ENCODE data around the gene FBL. TPM values are rescaled to one million over a fixed set of nuclear protein-coding genes. Genes with fewer than 3 reads are reported as not detected.
"Not testable (repeated sequence)": the region's sequence is repeated elsewhere in the genome, so short reads cannot be mapped to it uniquely, and the experiment has no call there.

The FBL gene
- total RNA-seq, 1 donor from 2014 or later, result 194 TPM

DNA sequence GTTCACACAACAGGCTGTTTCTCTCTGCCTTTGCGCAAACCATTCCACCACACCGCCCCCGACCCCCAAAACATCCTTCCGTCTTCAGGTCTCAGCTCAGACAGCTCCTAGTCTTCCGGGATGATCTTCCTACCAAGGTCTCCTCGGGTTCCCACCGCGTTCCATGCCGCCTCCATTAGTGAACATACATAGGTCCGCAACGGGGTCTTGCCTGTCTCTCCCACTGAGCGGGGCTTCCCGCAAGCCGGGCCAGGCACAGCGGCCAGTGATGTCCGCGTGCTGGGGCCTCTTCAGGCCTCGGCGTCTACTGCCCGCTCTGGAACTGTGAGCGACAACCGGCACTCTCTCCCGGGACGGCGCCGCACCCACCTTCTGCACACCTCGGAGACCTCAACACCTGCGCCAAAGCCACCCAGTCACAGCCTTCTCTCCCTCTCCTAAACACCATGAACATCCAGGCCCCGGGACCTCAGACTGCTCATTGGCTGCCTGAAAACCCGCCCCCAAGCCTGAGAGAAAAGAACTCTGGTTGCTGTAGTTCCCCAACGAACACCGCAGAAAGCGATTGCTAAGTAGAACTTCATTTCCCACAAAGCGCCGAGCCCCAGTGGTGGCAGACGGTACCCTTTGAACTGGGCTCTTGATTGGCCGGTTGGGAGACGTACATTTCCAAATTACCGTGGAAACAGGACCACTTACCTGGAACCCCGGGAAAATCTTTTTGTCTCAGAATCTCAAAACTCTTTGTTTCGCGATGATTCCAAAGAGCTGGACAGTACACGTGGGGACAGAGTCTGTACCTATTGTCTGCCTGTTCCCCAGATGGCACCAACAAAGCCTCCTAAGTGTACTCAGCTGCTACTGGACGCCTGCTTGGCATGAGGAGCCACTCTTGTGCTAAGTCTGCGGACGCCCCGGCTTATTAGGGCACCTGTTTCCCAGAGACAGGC, 21.8 kb downstream of the FBL start:
- peak; percentile 97 for DNase-seq

DNA sequence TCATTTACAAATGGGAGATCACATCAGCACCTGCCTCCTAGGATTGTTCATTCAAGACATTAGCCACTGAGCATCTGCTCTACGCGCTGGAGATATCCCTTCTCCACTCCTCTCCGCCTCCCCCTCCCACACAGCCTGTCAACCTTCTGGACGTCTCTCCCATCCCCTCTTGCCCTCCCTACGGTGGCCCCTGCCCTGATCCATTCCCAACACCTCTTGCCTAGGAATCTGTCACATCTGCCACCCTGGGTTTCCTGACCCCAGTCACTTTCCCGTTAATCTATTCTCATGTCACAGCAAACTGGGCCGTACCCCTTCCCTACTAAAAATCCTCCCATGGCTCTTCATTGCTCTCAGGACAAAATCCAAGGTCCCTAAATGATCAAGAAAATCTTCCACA, 22.5 kb downstream of the FBL start:
- DNase-seq, result peak; percentile 41

DNA sequence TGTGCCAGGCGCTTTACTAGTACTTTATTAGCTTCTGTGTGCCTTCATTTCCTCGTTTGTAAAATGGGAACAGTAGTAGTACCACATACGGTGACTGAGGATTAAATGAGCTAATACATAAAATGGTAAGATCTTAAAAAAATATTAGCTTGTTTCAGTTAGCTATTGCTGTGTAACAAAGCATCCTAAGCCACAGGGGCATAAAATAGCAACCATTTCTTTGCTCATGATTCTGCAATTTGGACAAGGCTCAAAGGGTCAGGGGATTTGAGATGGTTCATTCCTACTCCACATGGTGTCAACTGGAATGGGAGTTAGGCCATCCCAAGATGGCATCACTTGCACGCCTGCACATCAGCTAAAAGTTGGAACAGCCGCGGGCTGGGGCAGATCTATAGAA, 25.5 kb downstream of the FBL start:
- no peak for DNase-seq

DNA sequence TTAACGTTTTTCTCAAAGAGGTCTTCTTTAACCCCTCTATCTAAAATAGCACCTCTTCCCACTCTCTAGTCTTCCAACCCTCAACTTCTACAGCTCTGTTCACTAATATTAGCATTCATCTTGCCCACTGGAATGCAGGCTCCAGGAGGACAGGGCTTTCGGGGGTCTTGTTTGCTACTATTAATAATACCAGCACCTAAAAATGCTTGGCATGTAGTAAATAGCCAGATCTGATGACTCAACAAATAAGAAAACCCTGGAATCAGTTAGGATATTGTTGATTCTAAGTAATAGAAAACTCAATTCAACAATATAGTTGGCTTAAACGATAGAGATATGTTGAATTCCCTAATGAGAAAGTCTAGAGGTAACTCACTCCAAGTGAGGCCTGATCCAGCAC, 26.4 kb downstream of the FBL start:
- DNase-seq, result no peak

DNA sequence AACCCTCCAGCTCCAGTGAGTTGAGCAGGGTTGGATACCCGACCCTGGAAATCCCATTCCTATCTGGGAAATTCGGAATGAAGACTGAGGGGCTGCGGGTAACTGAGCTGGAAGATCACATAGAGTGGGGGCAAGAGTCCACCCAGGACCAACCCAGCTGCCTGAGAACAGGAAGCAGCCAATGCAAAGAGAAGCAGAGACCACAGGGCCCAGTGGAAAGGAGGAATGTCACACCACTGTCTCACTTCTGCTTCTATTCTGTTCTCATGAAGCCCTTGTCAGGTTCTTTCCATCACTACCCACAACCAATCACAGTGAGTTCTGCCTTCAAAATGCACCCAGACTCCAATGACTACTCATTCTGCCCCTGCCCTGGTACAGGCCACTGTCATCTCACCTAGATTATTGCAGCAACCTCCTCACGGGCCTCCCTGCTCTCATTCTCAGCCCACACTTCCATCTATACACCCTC, 27.5 kb downstream of the FBL start:
- no peak for DNase-seq

DNA sequence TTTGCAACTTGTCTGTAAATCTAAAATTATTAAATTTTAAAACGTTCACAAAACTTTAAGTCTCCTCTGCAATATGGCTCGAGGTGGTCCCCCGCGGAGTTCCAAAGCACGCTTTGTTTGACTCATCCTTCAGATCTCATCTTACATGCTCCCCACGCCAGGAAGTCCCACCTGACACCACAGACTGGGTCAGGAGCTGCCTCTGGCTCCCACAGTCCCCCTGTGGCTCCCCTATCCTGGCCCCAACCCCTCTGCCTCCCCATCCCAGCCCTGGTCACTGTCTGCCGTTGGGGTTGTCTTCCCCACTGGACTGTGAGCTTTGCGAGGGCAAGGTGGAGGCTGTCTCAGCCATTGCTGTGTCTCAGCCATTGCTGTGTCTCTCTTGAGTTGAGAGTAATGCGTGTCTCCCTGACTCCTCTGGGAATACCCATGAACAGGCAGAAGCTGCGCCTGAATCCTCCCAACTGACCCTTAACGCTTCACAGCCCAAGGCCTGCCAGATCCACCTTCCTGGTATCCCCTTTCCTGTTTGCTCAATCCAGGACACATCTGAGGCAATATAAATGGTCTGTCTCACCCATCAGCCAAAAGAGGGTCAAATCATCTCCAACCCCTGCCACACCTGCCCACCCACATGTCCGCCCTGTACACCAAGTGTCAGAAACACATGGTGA, 28.2 kb downstream of the FBL start:
- no peak for DNase-seq

DNA sequence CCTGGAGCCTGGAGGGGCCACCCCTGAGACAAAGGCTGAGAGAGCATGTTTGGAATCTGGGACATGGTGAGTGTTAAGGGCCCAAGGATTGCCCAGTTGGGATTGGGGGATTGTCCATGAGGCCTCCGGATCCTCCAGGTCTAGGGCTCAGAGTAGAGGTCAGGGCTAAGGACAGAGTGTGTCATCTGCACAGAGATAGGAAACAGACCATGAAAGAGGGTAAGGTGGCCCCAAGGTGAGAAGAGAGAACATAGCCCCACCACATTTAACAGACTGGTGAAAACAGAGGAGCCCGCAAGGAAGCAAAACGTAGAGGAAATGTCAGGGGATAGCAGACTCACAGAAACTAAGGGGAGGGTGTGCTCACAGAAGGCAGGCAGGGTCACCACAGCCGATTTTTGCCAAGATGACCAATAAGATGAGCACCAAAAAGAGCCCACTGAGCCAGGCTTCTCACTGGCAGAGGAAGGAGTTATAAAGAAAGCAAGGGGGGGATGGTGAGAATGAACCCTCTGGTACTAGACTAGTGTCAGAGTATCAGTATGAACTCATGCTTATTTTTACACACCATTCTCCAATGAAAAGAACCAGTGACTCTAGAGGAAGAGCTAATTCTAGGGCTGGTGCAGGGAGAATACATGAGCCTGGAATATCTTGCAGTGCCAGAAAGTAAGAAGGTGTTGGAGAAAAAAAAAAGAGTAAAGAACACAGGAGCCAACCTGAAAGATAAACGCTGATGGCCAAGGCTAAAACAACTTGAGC, 29.7 kb downstream of the FBL start:
- DNase-seq, result no peak

DNA sequence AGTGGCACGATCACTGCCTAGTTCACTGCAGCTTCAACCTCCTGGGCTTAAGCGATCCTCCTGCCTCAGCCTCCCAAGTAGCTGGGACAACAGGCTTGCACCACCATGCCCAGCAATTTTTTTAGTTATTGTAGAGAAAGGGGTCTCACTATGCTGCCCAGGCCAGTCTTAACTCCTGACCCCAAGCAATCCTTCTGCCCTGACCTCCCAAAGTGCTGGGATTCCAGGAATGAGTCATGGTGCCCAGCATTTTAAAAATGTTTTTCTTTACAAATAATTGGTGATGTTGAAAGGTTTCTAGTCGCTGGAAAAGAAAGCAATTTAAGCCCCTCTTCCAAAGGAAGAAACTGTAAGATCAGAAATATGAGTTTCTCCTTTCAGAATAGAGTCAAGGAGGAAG, 31.6 kb downstream of the FBL start:
- no peak for DNase-seq

DNA sequence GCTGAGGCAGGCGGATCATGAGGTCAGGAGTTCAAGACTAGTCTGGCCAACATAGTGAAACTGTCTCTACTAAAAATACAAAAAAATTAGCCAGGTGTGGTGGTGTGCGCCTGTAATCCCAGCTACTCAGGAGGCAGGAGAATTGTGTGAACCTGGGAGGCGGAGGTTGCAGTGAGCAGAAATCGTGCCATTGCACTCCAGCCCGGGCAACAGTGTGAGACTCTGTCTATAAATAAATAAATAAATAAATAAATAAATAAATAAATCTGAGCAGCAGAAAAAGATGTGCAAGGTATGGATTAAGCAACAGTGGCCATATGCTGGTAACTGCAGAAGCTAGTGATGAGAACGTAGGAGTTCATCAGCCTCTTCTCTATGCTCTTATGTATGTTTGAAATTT, 32.1 kb downstream of the FBL start:
- not testable (repeated sequence) for DNase-seq

DNA sequence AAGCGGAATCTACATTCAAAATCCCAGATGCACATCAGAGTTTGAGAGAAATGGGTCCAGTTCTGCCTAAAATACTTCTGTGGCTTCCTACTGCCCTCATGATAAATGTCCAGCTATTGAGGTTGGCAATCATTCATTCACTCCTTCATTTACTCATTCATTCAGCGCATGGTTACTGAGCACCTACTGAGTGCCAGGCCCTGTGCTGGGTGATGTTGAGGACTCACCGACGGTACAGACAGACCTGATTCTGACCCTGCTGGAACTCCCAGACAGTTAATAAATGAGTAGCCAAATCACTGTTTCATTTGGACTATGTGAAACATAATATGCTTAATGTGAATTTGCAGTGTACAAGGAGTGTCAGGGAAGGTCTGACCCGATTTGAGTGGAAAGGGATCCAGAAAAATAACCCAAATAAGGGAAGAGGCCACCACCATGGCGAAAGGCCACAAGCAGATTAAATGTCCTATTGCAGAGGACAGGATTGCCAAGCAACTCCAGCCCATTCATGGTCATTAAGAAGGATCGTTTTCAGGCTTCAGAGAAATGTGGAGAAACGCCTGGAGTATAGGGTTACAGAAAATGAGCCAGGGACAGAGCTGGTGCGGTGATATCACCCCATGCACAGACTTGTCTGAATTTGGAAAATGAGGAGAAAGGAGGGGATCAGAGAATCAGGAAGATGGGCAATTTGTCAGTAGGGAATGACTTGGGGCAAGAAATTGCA, 32.8 kb downstream of the FBL start:
- peak; percentile 74 for DNase-seq

DNA sequence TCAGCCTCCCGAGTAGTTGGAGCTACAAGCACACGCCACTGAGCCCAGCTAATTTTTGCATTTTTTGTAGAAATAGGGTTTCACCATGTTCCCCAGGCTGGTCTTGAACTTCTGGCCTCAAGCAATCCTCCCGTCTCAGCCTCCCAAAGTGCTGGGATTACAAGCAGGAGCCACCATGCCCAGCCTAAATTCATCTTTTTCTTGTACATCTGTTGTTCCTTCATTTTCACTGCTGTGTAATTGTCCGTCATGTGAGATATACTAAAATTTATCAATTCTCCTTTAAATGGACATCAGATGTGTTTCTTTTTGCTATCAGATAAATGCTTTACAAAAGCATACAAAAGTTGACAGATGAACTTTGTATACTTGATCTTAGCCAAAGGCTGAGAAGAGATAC, 35.1 kb downstream of the FBL start:
- no peak for DNase-seq

DNA sequence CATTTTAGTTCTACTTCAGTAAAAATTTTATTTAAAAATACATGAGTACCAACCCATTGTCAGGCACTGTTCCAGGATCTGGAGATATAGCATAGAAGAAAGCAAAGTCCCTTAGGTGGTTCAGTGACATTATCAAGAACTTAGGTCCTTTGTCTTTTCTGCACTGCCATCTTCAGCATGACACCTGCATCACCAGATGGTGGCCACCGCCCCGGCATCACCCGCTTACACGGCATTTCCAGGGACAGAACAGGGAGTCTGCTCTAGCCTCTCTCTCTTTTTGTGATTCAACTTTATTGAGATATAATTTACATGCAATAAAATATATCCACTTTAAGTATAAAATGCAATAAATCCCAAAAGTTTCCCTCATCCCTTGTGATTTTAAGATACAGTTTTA, 35.8 kb downstream of the FBL start:
- DNase-seq, result no peak

DNA sequence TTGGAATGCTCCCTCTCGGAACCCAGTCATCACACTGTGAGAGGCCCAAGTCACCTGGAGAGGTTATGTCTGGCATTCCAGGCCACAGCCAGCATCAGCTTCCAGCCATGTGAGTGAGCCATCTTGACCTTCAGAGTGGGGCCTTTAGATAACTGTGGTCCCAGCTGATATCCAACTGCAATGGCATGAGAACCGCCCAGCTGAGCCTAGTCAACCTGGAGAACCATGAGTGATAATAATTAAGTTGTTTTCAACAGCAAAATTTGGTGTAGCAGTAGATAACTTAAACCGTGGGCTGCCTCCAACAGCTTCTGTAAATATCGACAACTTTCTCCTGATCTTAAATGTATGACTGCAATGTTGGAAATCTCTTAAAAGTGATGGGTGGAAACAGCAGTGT, 36.8 kb downstream of the FBL start:
- no peak for DNase-seq

DNA sequence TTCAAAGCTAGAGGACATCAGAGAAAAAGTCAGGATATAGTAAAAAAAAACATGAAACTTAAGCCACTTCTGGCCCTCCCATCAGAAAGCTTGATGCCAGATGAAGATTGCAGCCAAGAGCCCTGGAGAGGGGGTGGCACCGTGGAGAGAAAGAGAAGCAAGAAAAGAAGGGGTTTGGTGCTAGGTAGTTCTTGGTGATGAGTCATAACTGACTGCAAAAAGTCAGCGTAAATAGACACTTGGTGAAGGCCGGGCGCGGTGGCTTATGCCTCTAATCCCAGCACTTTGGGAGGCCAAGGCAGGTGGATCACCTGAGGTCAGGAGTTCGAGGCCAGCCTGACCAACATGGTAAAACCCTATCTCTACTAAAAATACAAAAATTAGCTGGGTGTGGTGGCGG, 37.5 kb downstream of the FBL start:
- not testable (repeated sequence) for DNase-seq

DNA sequence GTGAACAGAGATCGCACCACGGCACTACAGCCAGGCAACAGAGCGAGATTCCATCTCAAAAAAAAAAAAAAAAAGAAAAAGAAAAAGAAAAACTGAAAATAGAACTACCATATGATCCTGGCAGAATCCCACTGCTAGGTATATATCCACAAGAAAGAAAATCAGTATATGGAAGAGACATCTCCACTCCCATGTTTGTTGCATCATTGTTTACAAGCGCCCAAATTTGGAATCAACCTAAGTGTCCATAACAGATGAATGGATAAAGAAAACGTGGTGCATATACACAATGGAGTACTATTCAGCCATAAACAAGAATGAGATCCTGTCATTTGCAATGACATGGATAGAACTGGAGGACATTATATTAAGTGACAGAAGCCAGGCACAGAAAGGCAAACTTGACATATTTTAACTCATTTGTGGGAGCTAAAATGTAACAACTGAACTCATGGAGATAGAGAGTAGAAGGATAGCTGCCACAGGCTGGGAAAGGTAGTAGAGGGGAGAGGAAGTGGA, 38.3 kb downstream of the FBL start:
- no peak for DNase-seq

DNA sequence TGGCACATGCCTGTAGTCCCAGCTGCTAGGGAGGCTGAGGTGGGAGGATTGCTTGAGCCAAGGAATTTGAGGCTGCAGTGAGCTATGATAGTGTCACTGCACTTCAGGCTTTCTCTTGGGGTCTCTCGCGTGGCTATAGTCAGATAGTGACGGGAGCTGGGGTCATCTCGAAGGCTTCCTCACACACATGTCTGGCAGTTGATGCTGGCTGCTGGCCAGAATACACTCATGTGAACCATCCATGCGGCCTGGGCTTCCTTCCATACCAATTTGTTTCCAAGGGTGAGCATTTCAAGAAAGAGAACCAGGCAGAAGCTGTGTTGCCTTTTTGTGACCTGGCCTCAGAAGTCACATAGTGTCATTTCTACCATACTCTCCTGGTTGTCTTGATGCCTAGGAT, 41.1 kb downstream of the FBL start:
- peak; percentile 57 for DNase-seq

DNA sequence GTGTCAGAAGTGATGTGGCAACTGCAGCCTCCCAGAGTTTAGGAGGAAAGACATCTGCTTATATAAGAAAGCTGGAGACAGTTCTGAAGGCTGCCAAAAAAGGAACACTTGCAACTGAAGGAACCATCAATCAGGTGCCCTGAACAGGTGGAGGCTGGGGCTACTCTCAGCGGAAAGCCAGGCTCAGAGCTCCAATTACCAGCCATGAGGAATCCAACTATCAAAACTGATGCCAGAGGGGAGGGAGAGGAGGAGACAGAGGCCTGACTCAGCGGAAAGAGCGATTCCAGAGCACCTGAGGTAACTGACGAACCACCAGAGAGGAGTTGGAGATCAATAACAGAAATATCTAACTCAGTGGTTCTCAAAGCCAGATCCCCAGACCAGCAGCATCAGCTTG, 43.2 kb downstream of the FBL start:
- DNase-seq, result peak; percentile 68

DNA sequence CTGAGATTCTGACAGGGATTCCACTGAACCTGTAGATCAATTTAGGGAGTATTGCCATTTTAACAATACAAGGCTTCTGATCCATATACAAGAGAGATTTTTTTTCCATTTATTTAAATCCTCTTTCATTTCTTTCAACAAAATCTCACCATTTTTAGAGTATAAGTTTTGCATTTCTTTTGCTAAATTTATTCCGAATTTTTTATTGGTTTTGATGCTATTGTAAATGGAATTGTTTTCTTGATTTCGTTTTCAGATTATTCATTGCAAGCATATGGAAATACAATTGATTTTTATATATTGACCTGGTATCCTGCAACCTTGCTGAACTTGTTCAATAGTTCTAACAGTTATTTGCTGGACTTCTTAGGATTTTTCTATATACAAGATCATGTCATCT, 49.1 kb downstream of the FBL start:
- DNase-seq, result no peak

DNA sequence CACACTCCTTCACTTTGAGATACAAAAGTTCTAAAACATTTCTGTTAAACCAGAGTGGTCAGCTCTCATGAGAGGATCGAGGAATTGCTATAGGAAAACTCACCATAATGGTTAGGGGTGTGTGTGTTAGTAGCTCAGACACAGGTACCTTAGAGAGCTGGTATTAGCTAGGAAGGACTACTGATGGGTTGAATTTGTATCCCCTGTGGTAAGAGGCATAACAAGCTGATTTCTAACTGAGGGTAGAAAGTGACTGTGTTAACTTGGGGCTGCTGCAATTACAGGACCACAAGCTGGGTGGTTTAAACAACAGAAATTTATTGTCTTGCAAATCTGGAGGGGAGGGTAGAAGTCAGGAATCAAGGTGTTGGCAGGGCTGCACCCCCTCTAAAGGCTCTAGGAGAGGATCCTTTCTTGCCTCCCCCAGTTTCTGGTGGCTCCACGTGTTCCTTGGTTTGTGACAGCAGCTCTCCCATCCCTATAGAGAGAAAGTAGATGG, 50.1 kb downstream of the FBL start:
- no peak for DNase-seq

DNA sequence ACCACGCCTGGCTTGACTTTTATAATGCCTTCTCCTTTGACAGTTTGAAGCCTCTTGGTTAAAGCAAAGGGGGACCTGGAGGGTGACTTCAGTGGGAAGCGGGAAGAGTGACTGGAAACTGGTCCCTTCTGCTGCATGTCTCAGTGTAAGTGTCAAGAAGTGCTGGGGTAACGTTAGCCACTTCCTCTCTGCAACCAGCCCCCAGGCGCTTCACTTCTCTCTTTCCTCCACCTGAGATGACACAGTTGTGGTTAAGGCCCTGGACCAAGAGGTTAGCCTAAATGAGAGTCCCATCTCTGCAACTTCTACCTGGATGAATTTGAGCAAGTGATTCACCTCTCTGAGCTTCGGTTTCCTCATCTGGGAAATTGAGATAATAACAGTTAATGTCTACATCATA, 51.2 kb downstream of the FBL start:
- no peak for DNase-seq

DNA sequence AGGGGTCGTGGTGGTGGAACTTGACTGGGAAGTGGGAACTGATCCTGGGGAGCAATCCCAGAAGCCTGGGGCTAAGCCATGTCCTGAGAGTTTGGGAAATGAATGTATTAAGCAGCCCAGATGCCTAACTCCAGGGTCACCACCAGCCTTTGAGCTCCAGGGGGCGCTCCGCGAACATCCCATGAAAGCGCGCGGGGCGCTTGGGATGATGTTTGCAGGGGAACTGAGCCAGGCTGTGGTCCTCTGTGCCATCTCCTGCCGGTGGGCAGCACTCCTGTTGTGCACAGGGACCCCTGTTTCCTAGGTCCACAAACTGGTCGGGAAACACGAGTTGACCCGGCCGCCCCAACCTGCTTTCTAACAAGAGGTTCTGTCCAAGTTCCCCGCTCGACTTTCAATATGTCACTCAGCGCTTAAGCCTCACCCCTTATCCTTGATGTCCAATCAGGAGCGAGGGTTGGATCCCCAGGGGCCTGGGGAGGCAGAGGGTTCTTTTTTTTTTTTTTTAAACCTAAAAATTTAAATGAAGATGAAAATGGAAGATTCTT, 53.1 kb downstream of the FBL start:
- DNase-seq, result peak; percentile 93
